MM.1S (cell line): ENCODE measurements around the gene GPSM1.

ENCODE experiments used
- CTCF ChIP-seq: fragments of 300-600 bp; sonication (generic); IDR thresholded peaks from 2 replicates; pipeline ENCODE4 v1.5.1; 2016; ENCODE audit warnings: antibody characterized with exemption, low read length, mixed read lengths
- EZH2 ChIP-seq: fragments of 300-600 bp; sonication (generic); optimal IDR thresholded peaks from 2 replicates; pipeline ENCODE3; 2017; ENCODE audit warnings: low read depth, mild to moderate bottlenecking, antibody characterized with exemption, low read length, mixed read lengths
- EZH2phosphoT487 ChIP-seq: fragments of 300-600 bp; sonication (generic); IDR thresholded peaks from 2 replicates; pipeline ENCODE4 v1.6.1; 2018; ENCODE audit warnings: antibody characterized with exemption, low read length

GRCh38 chr9:136375096-136375495, 47.8 kb downstream of the GPSM1 start:
- TF ChIP-seq CTCF (no peak), EZH2phosphoT487 (no peak), EZH2 (no peak)
